GM23248 (cell line): Measurements from ENCODE around the gene TNFRSF6B.

ENCODE experiments used
- EZH2 ChIP-seq: fragments of 200-600 bp; sonication (generic); IDR thresholded peaks from 2 replicates; pipeline ENCODE4 v1.6.1; 2018; ENCODE audit warnings: antibody characterized with exemption, mild to moderate bottlenecking; ENCODE audit not compliant: insufficient read depth, poor library complexity, severe bottlenecking
- EZH2phosphoT487 ChIP-seq: fragments of 200-600 bp; sonication (generic); IDR thresholded peaks from 2 replicates; pipeline ENCODE4 v1.6.1; 2018; ENCODE audit warnings: antibody characterized with exemption, moderate library complexity, mild to moderate bottlenecking, low read depth; ENCODE audit not compliant: insufficient read depth

- TF ChIP-seq EZH2, result no peak
- TF ChIP-seq EZH2phosphoT487, result no peak
Measured at GRCh38 chr20:63672666-63673065, 23.8 kb upstream of the TNFRSF6B start.
